Chondrocyte (in vitro differentiated cells): ENCODE measurements around the gene PRRX2. TPM values are rescaled to one million over a fixed set of nuclear protein-coding genes. Genes with fewer than 3 reads are reported as not detected.

Experiments used
- DNase-seq: peaks from one replicate; pipeline ENCODE4 v3.0.0; 2021; ENCODE audit warnings: mixed read lengths, low spot score
- H3K27ac Mint-ChIP-seq: one replicate; pipeline ENCODE4 v1.8.0; 2021; ENCODE audit warnings: mild to moderate bottlenecking, moderate library complexity, mixed read lengths; ENCODE audit not compliant: unreplicated experiment
- H3K27me3 Mint-ChIP-seq: 2 replicates; pipeline ENCODE4 v1.8.0; 2021; ENCODE audit warnings: low read depth, mixed read lengths
- H3K36me3 Mint-ChIP-seq: 2 replicates; pipeline ENCODE4 v1.8.0; 2021; ENCODE audit warnings: low read depth, mixed read lengths
- H3K4me1 Mint-ChIP-seq: 2 replicates; pipeline ENCODE4 v1.8.0; 2021; ENCODE audit warnings: low read depth, mild to moderate bottlenecking, mixed read lengths
- H3K4me3 Mint-ChIP-seq: one replicate; pipeline ENCODE4 v1.8.0; 2021; ENCODE audit warnings: mild to moderate bottlenecking, moderate library complexity, mixed read lengths; ENCODE audit not compliant: unreplicated experiment
- H3K9me3 Mint-ChIP-seq: 2 replicates; pipeline ENCODE4 v1.8.0; 2021; ENCODE audit warnings: low read depth, mixed read lengths
- total RNA-seq: library from RNA; stranded (reverse); gene quantifications from 3 replicates; pipeline ENCODE4 v1.2.1, GENCODE V29; 2021
- TF ChIP-seq, protein P1 (sequence below): fragments of 200-600 bp; sonication (generic); IDR thresholded peaks from 2 replicates; pipeline ENCODE4 v1.5.0; 2021; ENCODE audit warnings: antibody characterized with exemption, mild to moderate bottlenecking, moderate library complexity

PRRX2 gene
- total RNA-seq, 1 donor from 2014 or later = 5.7 TPM

DNA sequence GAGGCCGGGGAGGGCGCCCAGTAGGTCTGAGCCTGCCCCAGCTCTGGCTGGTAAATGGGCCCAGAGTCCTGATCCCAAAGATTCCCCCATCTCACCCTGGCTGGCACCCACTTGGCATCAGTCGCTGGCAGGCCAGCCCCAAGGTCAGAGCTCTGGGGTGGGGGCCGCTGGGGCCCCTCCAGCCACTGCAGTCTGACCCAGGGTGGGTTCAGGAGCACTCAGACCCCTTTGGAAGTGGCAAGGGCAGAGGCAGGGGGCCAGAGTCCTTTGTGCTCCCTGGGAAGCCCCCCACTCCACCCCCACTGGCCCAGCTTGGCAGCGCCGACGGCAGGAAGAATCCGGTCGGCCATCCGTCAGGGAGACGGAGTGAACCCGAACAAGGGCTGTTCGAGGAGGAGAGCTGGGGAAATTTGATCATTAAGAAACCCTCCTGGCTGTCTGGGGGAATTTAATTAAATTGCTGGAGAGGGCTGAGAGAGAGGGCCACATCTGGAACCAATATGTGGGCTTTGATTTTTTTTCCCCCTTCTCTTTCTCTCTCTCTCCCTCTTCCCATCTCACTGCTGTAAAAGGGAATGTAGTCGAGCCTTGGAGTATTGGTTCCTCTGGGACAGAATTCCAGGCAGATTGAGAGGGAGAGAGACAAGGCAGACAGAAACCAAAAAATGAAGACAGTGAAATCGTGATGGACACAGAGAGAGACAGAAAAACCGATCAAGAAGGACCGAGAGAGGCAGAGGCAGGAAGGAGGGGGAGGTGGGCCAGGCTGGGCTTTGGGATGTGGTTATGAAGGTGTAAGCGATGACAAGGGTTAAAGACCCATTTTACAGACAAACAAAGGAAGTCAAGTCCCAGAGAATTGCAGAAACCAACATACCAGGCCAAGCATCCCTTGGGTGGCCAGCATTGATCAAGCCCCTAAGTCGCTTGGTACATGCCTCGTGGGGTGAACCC is 15.4 kb upstream of the PRRX2 start:
- TF ChIP-seq, protein P1, sequence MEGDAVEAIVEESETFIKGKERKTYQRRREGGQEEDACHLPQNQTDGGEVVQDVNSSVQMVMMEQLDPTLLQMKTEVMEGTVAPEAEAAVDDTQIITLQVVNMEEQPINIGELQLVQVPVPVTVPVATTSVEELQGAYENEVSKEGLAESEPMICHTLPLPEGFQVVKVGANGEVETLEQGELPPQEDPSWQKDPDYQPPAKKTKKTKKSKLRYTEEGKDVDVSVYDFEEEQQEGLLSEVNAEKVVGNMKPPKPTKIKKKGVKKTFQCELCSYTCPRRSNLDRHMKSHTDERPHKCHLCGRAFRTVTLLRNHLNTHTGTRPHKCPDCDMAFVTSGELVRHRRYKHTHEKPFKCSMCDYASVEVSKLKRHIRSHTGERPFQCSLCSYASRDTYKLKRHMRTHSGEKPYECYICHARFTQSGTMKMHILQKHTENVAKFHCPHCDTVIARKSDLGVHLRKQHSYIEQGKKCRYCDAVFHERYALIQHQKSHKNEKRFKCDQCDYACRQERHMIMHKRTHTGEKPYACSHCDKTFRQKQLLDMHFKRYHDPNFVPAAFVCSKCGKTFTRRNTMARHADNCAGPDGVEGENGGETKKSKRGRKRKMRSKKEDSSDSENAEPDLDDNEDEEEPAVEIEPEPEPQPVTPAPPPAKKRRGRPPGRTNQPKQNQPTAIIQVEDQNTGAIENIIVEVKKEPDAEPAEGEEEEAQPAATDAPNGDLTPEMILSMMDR = no peak
- H3K27me3 Mint-ChIP-seq = peaks cover 2% of the 10 kb centered on the region
- H3K36me3 Mint-ChIP-seq = peaks cover 2% of the 10 kb centered on the region
- peaks cover 12% of the 10 kb centered on the region for H3K4me1 Mint-ChIP-seq
- peaks cover 3% of the 10 kb centered on the region for H3K9me3 Mint-ChIP-seq
- H3K4me3 Mint-ChIP-seq = no peak overlapping the region
- no peak overlapping the region for H3K27ac Mint-ChIP-seq
- DNase-seq = no peak

DNA sequence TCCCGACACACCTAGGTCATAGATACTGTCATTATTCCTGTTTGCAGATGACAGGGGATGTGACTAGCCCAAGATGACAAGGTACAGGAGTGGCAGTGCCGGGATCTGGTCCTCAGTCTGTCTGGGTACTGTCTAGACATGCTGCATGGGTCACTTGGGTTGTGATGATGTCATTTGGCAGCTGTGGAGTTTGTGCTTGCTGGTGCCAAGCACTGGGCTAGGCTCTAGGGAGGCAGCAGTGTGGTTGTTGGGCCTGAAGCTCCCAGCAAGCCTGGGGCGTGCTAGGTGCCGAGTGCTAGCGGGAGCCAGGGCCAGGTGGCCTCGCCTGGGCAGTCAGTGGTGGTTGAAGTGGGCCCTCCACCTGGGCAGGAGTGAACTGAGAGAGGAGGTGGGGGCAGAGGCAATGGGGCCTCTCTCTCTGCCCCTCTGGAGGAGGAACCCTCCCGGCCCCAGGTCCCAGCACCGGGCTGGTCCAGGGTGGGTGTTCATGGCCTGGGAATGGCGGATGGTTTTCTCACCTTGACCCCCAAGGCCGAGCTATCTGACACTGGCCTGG is 14.7 kb upstream of the PRRX2 start:
- Mint-ChIP-seq H3K4me1 (peaks cover 12% of the 10 kb centered on the region), H3K27ac (no peak overlapping the region), H3K4me3 (no peak overlapping the region), H3K9me3 (peaks cover 3% of the 10 kb centered on the region), H3K36me3 (peaks cover 2% of the 10 kb centered on the region), H3K27me3 (peaks cover 2% of the 10 kb centered on the region)
- DNase-seq = no peak
- TF ChIP-seq, protein P1 = no peak

DNA sequence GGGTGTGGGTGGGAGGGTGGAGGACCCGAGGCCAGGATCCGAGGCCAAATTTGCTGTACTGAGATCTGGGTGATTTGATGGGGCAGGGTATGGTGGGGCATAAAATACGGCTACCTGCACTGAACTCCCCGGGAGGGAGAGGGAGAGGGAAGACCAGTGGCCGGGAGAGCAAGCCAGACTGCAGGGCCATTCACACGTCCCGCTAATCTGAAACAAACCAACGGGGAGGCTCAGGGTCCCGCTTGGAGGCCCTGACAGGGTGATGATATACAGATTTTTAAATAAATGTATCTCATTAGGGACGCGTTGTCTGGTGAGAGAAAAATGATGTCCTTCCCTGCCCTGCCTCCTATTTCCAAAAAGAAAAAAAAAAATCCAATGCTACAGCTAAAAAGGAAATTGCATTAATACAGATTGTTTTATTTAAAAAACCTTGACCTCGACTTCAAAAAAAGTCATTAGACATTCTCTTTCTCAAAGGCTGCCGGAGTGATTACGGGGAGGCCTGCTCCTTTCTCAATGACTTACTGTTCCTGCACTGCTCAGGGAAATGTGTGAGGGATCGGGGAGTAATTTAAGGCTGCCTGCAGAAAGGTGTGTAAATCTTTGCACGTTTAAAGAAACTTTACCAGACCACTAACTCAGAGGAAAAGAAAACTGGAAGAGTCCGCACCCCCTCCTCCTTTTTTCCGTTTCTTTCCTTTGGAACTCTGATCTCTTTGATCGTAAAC is 11.5 kb upstream of the PRRX2 start:
- TF ChIP-seq, protein P1 = no peak
- no peak for DNase-seq
- Mint-ChIP-seq H3K27me3 (peaks cover 2% of the 10 kb centered on the region), H3K4me1 (peaks cover 12% of the 10 kb centered on the region), H3K4me3 (no peak overlapping the region), H3K36me3 (no peaks in the 10 kb centered on the region), H3K27ac (no peak overlapping the region), H3K9me3 (no peaks in the 10 kb centered on the region)

DNA sequence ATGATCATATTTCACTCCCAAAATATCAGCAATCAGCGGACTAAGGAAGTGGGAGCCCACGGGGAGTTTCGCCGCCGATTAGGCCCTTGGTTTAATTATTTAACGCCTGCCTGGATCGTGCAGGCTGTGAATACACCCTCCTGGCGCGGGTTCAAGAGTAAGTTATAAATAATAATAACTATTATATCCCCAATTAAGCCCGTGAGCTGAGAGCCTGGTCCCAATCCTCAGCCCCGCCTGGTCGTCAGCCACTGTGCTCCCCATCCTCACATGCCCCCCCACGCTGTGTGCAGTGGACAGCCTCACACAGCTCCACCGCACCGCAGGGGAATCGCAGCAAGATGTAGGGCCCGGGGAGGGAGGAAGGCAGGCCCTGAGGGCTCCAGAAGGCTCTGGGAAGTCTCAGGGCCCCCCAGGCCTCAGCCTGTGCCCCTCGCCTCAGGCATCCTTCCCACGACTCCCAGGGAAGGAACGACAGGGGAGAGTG is 10.8 kb upstream of the PRRX2 start:
- Mint-ChIP-seq H3K4me1 (peaks cover 12% of the 10 kb centered on the region), H3K27me3 (peaks cover 2% of the 10 kb centered on the region), H3K9me3 (no peaks in the 10 kb centered on the region), H3K36me3 (no peaks in the 10 kb centered on the region), H3K4me3 (no peak overlapping the region), H3K27ac (no peak overlapping the region)
- no peak for DNase-seq
- TF ChIP-seq, protein P1 = no peak

DNA sequence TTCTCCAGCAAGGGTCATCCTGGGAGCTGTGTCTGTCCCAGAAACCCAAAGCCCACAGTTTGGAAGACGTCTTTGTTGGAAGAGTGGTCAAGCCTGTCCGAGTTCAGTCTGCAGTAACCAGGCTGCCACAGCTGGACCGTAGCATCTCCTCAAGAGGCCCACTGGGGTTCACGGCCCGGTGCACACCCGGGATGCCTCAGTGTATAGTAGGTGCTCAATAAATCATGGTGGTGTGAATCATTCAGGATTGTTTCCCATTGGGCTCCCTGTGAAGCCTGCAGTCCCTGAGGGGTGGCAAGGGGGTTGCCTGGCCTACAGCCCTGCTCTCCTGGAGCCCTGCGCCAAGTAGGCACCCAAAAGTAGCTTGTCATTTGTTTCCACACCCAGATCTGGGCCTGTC is 10.3 kb upstream of the PRRX2 start:
- Mint-ChIP-seq H3K27ac (no peak overlapping the region), H3K27me3 (peaks cover 1% of the 10 kb centered on the region), H3K9me3 (no peaks in the 10 kb centered on the region), H3K4me3 (no peak overlapping the region), H3K4me1 (peaks cover 10% of the 10 kb centered on the region), H3K36me3 (no peaks in the 10 kb centered on the region)
- TF ChIP-seq, protein P1 = no peak
- no peak for DNase-seq
